Measurements from ENCODE around the gene CCDC83.
"Not testable (repeated sequence)": the region's sequence is repeated elsewhere in the genome, so short reads cannot be mapped to it uniquely, and the experiment has no call there.

Gene CCDC83

DNA sequence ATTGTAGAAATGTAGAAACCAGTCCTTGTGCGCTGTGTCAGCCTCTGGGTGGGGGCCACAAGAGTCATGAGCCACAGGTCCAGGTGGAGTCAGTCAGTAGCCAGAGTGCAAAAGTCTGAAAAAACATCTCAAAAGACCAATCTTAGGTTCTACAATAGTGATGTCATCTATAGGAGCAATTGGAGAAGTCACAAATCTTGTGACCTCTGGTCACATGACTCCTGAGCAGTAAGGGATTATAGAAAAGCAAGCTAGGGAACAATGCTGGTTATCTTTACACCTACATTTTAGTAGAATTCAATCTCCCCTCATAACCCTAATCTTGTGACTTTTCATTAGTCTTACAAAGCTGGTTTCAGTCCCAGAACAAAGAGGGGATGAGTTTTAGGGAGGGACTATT, 82.7 kb downstream of the CCDC83 start:
- in situ Hi-C loops (cut with MboI; ENCODE audit: low sequenced_read_pairs): no loop called here

DNA sequence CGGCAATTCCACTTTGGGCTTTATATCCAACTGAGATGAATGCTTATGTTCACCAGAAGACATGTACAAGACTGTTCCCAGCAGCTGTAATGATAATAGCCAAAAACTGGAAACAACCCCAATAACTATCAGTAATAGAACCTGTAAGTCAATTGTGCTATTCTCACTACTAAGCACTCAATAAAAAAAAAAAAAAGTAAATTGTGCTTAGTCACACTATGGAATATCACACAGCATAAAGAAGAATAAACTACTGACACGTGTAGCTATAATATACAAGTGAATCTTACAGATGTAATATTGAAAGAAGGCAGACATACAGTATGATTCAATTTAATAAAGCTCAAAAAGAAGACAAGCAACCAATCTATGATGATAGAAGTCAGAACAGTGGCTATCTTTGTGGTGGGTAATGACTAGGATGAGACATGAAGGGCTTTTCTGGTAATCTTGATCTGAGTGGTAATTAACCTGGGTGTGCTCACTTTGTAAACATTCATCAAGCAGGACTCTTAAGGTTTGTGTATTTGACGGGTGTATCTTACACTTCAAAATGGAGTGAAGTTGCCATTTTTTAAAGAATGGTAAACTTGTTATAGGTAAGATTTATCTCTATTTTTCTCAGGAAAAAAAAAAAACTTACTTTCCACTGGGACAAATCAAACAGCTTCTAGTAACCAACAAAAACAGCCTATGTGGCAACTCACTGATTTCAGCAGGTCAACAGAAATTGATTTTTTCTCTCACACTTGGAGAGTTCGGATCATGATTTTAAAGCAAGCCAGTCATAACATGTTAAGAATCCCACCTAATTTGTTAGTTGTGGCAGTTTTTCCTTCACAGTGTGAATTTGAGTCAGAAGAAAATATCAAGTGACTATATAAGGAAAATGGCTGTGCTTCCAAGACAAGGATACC, 84.2 kb downstream of the CCDC83 start:
- in situ Hi-C loops (cut with MboI; ENCODE audit: low sequenced_read_pairs): no loop called here

DNA sequence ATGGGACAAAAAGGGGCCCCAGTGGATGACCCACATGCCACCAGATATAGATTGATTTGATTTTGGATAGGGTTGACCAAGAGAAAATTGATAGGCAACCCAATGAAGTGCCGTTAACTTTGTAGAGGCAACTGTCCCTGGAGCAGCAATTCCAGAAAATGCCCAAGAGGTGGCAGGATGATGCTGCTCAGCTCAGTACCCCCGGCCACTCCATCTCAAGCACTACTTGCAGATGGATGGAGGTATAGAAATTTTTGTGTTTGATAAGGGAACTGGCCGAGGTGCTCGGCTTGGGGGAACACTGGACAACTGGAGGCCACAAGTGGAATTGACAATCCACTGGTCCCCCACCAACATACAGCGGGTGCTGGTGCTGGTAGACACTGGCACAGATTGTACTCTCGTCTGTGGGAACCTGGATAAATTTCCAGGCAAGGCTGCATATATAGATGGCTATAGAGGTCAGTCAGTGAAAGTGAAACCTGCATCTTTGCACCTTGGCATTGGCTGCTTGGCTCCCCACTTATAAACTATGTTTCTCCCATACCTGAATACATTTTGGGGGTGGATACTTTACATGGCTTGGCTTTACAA, 86.3 kb downstream of the CCDC83 start:
- in situ Hi-C loops (cut with MboI; ENCODE audit: low sequenced_read_pairs): no loop called here

DNA sequence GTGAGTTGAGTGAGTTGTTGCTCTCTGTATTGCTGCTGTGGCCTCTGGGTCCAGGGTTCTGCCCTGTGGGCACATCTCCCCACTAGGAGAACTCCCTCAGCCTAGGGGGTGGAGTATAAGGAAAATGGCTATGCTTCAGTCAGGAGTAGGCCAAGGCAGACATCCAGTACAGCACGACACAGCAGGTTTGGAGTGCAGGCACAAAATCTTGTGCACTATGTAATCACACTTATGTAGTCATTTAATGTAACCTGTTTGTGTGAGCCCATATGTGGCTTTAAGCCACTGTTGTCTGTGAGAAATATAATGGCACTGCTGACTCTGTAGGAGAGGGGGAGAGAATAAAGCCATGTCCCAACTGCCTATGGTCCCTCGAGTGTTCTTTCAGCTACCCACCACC, 90.1 kb downstream of the CCDC83 start:
- in situ Hi-C loops (cut with MboI; ENCODE audit: low sequenced_read_pairs): no loop called here

DNA sequence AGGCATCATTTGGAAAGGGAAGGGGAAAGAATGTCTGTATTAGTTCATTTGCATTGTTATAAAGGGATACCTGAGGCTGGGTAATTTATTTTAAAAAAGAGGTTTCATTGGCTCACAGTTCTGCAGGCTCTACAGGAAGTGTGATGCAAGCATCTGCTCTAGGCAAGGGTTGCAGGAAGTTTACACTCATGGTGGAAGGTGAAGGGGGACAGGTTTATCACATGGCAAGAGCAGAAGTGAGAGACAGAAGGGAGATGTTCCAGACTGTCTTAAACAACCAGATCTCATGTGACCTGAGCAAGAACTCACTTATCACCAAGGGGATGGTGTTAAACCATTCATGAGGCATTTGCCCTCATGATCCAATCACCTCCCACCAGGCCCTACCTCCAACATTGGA, 90.6 kb downstream of the CCDC83 start:
- in situ Hi-C loops (cut with MboI; ENCODE audit: low sequenced_read_pairs): no loop called here

DNA sequence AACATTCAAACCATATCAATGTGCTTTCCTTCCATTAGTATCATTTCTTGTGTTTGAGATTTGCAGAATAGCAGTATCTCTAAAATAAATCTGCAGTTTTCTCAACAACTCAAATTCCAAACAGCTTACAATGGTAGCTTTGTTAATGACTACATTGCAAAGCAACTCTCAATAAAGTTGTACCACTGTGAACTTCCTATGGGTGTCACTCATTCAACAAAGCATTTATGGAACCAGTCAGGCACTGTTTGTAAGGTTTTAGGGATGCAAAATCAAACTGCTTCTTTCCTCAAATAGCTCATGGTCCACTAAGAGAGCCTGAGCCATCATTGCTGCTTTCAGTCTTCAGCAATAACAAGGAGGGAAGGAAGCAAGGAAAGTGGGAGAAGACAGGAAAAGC, 91.0 kb downstream of the CCDC83 start:
- in situ Hi-C loops (cut with MboI; ENCODE audit: low sequenced_read_pairs): no loop called here

DNA sequence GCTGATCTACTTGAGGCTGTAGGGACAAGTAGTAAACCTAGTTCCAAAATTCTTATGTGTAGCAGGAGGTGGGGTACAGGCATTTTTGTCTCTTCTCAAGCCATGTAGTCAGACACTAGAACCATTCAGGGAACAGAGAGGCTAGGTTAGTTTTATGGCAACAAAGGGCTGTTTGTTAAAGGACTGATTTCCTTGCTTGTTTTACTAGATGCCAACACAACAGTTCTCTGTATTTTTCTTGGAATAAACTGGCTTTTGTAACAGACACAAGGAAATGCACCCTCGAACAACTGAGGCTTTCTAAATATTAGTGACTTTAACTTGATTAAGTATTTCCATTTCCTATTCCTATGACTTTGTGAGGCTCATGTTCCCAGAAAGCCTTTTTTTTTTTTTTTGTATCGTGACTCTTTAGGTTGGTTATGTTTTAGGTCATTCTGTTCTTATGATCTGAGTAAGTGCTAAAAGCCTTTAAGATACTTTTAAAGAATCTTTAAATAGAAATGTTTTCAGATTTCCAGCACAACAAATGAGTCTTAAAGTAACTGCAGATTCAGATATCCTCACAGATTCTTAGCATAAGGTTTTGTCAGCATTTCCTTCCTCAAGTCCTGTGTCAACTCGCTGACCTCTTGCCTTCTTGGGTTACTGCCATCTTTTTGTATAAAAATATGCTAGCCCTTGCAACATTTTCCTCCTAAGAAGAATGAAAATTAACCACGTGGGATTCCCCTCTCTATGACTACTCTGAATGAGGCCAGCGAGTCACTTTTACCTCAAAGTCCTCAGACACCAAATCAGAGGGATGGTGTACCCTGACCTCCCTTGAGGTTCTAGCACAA, 92.5 kb downstream of the CCDC83 start:
- in situ Hi-C loops (cut with MboI; ENCODE audit: low sequenced_read_pairs): no loop called here

DNA sequence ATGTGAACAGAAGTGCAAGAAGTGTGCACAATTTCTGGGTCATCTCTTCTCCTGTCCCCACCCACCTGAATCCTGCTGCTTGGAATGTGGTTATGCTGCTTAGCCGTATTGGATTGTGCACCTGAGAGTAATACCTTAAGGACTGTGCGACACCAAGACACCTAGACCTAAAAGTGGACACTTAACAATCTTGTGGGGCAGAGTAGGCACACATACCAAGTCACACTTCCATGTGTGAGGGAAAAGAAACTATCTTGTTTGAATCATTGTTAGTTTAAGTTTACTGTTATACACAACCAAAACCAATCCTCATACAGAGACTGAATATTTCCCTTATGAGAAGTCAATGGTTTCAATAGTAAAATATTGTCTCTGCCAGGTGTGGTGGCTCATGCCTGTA, 93.7 kb downstream of the CCDC83 start:
- in situ Hi-C loops (cut with MboI; ENCODE audit: low sequenced_read_pairs): no loop called here

DNA sequence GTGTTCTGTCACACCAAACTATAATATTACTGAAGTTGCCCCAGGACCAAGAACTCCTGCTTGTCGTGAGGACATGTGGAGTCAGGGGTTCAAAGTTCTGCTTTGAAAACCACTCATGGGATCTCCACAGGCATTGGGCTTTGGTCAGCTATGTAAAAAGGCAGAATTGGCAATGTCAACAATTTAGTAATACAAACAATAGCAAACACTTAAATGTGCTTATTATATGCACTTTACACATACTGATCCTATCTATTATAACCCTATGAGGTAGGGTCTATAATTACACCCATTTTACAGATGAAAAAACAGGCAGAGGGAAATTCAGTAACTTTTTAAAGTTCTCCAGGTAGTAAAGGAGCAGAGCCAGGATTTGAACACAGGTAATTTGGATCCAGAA, 94.6 kb downstream of the CCDC83 start:
- in situ Hi-C loops (cut with MboI; ENCODE audit: low sequenced_read_pairs): no loop called here

DNA sequence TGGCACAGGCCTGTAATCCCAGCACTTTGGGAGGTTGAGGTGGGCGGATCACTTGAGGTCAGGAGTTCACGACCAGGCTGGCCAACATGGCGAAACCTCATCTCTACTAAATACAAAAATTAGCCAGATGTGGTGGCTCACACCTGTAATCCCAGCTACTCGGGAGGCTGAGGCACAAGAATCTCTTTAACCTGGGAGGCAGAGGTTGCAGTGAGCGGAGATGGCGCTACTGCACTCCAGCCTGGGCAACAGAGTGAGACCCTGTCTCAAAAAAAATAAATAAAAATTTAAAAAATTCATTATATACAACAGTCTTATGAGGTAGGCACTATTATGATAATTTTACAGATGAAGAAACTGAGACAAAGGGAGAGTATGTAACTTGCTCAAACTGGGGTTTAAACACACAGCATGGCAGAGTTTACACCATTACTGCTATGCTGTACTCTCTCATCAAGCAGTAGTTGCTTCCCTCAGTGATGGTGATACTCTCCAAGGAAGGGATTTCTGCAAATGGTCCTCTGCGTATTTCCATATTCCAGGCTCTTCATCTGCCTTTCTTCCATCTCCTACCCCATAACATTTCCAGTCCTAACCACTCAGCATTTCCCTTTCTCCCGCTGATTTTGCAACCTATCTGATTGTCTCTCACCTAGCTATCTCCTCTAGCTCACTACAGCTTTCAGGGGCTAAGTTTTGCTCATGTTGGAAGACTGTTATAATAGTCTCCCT, 95.3 kb downstream of the CCDC83 start:
- in situ Hi-C loops (cut with MboI; ENCODE audit: low sequenced_read_pairs): no loop called here

DNA sequence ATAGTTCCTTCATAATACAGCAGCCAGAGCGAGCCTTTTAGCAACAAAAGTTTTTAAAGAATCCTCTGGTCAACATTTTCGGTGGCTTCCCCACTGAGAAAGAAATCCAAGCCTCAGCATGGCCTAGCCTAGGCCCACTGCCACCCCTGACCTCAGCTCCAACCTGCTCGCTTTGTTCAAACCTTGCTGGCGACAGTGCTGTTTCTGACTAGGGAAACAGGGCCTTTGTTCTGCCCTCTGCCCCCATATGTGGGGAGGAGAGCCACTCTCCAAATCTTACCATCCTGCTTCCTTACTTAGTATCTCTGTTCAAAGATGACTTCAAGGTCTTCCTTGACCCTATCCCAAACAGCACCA, 95.8 kb downstream of the CCDC83 start:
- in situ Hi-C loops (cut with MboI; ENCODE audit: low sequenced_read_pairs): no loop called here

DNA sequence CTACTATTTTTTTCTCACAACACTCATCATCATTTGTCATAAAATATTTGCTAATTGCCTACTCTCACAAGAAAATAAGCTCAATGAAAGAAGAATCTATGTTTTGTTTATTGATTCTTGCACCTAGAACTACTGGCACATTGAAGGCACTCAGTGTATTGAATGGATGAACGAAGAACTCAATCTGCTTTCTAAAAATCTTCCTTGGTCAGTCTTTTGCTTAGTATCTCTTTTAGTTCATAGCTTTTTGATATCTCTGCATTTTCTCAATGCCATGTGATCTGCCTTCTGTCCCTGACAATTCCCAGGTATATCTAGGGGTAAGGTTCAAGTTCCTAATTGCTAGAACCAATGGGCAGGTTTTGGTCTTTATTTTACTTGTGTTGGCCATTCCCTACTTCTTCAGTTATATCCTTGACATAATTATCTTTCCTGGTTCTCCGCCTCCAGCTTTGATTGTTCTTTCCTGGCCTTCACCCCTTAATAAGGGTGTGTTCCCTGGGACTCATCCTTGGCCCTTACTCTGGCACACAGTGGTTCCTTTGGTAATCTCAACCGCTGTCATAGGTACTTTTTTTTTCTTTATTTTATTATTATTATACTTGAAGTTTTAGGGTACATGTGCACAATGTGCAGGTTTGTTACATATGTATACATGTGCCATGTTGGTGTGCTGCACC, 96.4 kb downstream of the CCDC83 start:
- in situ Hi-C loops (cut with MboI; ENCODE audit: low sequenced_read_pairs): no loop called here

DNA sequence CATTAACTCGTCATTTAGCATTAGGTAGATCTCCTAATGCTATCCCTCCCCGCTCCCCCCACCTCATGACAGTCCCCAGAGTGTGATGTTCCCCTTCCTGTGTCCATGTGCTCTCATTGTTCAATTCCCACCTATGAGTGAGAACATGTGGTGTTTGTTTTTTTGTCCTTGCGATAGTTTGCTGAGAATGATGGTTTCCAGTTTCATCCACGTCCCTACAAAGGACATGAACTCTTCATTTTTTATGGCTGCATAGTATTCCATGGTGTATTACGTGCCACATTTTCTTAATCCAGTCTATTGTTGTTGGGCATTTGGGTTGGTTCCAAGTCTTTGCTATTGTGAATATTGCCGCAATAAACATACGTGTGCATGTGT, 96.9 kb downstream of the CCDC83 start:
- in situ Hi-C loops (cut with MboI; ENCODE audit: low sequenced_read_pairs): not testable (repeated sequence)

DNA sequence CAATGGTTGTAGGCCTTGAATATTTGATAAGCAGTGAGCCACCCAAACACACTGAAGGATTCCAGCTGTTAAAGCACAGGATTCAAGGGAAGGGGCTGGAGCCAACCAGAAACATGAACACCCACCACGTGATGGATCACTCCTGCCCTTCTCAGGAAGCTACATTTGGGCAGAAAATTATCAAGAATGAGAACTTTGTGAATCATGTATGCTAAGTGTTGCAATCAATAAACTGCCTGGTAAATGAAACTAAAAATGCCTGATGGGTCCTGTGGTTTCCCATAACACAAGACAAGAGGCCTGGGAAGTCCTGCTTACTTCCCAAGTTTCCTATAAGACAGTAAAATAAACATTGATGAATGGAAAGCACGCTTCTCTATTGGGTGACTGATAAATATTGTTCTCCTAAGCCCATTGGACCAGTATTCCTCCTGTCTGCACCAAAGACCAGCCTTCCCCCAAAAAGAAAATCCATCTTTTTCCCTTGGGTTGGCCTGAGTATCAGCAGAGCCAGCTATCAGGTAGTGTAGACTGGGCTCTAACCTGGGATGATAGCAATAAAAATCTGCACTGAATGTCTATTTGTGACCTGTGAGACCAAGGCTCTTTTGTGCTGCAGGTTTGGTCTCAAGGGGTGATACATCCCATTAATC, 98.4 kb downstream of the CCDC83 start:
- in situ Hi-C loops (cut with MboI; ENCODE audit: low sequenced_read_pairs): no loop called here

DNA sequence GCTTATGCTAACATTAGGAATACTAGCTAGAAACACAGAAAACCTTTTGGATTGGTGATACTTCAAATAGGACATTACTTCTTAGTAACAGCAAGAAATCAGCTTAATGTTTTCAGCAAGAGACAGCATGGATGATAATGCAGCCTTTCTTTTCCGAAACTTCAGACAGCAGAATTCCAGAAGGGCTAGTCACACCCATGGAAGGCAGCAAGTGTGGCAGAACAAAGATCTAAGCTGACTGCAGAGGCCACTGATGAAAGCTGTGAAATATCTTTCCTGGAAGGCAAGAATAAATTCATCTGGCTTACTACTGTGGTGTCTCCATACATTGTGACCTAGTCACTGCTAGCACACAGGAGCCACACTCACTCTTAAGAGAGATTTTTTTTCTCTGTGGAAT, 100.3 kb downstream of the CCDC83 start:
- in situ Hi-C loops (cut with MboI; ENCODE audit: low sequenced_read_pairs): no loop called here

DNA sequence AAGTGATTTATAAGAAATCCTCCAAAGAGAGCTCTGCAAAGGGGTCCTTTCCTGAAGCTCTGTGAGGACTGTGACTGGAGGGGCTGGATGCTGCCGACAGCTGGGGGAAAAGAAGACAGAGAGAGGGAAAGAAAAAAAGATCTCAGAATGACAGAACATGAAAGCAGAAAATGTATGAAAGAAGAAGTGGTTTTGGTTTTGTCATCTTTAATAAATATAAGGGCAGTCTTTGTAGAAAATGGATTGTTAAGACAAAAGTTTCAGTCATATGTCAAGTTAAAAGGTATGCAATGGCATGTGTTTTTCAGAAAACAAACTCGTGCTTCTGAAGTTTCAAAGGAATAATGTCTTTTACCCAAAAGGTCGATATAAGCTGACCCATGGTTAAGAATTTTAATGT, 105.5 kb downstream of the CCDC83 start:
- in situ Hi-C loops (cut with MboI; ENCODE audit: low sequenced_read_pairs): no loop called here

DNA sequence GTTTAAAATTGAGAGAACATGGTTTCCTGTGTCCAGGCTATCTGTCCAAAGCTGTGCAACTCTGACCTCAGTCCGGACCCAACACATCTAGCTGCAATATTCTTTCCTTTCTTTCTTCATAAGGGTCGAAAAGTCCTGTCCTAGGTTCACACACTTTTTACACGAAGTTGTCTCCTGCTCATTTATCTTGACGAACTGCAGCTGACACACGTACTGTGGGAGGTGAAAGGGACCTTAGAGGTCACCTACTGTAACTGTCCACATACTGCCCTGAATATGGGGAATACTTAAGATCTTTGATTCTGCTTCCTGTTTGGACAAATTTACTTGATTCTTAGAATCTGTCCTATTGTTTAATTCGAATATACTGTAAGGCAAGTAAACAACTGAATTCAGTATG, 105.9 kb downstream of the CCDC83 start:
- in situ Hi-C loops (cut with MboI; ENCODE audit: low sequenced_read_pairs): no loop called here

DNA sequence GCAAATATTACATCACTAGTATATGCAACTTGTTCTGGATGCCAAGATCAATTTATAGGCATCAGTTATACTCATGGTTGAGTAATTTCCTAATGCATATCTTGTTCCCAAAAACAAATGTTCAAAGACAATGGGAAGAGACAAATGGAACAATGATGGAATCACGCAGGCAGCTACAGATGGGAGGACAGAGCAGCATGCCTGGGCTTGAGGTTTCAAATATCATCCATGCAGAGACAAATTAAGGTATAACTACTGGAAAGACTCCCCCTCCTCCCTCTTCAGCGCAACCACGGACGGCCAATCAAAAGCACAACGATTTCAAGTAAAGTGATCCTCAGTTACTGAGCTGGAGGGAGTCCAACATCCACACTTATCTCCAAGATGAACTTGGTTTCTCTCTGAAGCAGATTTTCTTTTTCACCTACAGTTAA, 106.8 kb downstream of the CCDC83 start:
- in situ Hi-C loops (cut with MboI; ENCODE audit: low sequenced_read_pairs): no loop called here

DNA sequence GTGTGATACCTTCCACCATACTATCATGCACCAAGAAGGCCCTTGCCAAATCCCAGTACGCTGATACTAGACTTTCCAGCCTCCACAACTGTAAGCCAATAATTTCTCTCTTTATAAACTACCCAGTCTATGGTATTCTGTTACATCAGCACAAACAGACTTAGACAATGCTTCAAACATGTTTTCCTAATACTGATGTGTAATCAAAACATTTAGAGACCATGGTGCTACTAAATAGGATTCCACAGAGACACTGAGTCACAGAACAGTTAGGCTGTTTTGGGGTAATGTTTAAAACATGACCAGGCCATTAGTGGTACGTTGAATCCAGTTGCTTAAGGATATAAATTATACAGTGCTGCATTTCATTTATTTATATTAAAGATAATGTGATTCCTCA, 110.0 kb downstream of the CCDC83 start:
- in situ Hi-C loops (cut with MboI; ENCODE audit: low sequenced_read_pairs): no loop called here

DNA sequence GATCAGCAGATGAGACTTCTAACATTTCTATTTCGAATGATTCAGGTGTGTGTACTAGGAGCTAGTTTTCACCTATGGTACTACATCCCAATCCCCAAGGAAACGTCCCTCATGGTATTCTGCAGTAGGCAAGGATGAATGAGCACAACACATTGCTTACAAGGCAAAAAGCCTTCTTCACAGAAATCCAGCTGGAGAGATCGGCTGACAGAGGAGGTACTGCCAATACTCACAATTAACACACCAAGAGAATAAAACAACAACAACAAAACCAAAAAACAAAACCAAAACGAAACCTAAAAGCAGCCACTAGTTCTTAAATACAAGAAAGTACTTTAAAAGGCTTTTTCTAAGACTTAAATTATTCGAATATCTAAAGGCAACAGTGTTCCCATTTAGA, 112.3 kb downstream of the CCDC83 start:
- in situ Hi-C loops (cut with MboI; ENCODE audit: low sequenced_read_pairs): no loop called here

All from HL-60/S4 treated with retinoic acid at 250 ng/mL for 4 days and 3 days (cell line).